SJSA1 (cell line): ENCODE results near the gene MAP3K5. TPM values are rescaled to one million over a fixed set of nuclear protein-coding genes. Genes with fewer than 3 reads are reported as not detected.

ENCODE experiments used
- DNase-seq, 2 experiments: peaks; one replicate each; pipeline ENCODE4 v3.0.0-alpha.2; 2015 to 2020; ENCODE audit warnings: low spot score in 2 of 2, low read depth in 1 of 2
- H3K27ac ChIP-seq: fragments of 250-450 bp; sonication (Bioruptor Pico); 2 replicates; pipeline ENCODE4 v1.5.1; 2020; ENCODE audit warnings: mild to moderate bottlenecking, moderate library complexity
- H3K27me3 ChIP-seq: fragments of 250-450 bp; sonication (Bioruptor Pico); replicated peaks from 2 replicates; pipeline ENCODE4 v1.5.1; 2020; ENCODE audit warnings: mild to moderate bottlenecking, moderate library complexity
- H3K36me3 ChIP-seq: fragments of 250-450 bp; sonication (Bioruptor Pico); 2 replicates; pipeline ENCODE4 v1.5.1; 2020; ENCODE audit warnings: mild to moderate bottlenecking
- H3K4me1 ChIP-seq: fragments of 250-450 bp; sonication (Bioruptor Pico); replicated peaks from 2 replicates; pipeline ENCODE4 v1.6.1; 2021; ENCODE audit warnings: mild to moderate bottlenecking
- H3K4me3 ChIP-seq: fragments of 250-450 bp; sonication (Bioruptor Pico); 2 replicates; pipeline ENCODE4 v1.5.1; 2020; ENCODE audit warnings: mild to moderate bottlenecking
- H3K9me3 ChIP-seq: fragments of 250-450 bp; sonication (Bioruptor Pico); replicated peaks from 2 replicates; pipeline ENCODE4 v1.5.1; 2020; ENCODE audit warnings: mild to moderate bottlenecking
- total RNA-seq: library from RNA; depleted of rRNA; stranded (reverse); fragments of >200 nt; shearing (Covaris generic); gene quantifications from 2 replicates; pipeline ENCODE4 v1.2.3, GENCODE V29; 2014

Gene MAP3K5
- total RNA-seq, 1 experiment from 2014 or later = 10.7 TPM

DNA sequence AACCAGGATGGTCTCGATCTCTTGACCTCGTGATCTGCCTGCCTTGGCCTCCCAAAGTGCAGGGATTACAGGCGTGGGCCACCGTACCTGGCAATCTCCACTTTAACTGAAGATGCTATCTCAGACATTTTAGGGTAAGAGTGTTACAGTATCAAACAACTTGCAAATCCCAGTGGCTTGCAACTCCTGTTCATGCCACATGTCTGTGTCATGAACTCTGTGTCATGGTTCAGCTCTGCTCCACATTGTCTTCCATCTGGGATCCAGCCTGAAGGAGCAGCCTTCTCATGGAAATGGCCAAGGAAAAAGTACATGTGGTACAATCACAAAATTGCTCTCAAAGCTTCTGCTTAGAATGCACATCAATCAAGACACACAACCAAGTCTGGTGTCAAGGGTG, 114.9 kb downstream of the MAP3K5 start:
- H3K27ac ChIP-seq = no peak overlapping the region
- H3K9me3 ChIP-seq = no peaks in the 10 kb centered on the region
- no peaks in the 10 kb centered on the region for H3K27me3 ChIP-seq
- H3K4me3 ChIP-seq = no peak overlapping the region
- H3K36me3 ChIP-seq = no peaks in the 10 kb centered on the region
- H3K4me1 ChIP-seq = no peaks in the 10 kb centered on the region
- no peak for DNase-seq

DNA sequence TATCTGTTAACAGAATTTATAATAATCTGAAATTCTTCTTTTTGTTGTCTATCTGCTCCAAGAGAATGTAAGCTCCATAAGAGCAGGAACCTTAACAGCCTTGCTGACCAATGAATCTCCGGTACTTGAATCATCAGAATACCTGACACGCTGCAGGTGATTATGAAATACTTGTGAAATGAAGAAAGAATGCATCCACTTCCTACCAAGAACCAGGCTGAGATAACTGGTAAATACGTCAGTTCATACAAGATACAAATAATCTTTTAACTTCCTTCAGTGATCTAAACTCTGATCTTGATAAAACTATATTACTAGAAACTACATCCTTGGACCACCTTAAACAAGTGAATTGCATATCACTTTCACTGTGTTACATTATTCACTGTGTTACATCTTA, 116.2 kb downstream of the MAP3K5 start:
- H3K27ac ChIP-seq = no peak overlapping the region
- no peak for DNase-seq
- no peaks in the 10 kb centered on the region for H3K9me3 ChIP-seq
- H3K4me1 ChIP-seq = no peaks in the 10 kb centered on the region
- H3K36me3 ChIP-seq = no peaks in the 10 kb centered on the region
- H3K4me3 ChIP-seq = no peak overlapping the region
- H3K27me3 ChIP-seq = no peaks in the 10 kb centered on the region

- no peaks in the 10 kb centered on the region for H3K27me3 ChIP-seq
- H3K9me3 ChIP-seq = no peaks in the 10 kb centered on the region
- no peaks in the 10 kb centered on the region for H3K36me3 ChIP-seq
- no peak overlapping the region for H3K27ac ChIP-seq
- H3K4me3 ChIP-seq = no peak overlapping the region
- H3K4me1 ChIP-seq = peaks cover 8% of the 10 kb centered on the region
- no peak for DNase-seq
Observed at GRCh38 chr6:136673571-136673970, 118.7 kb downstream of the MAP3K5 start.

- no peaks in the 10 kb centered on the region for H3K9me3 ChIP-seq
Observed at GRCh38 chr6:136672144-136672543, 120.1 kb downstream of the MAP3K5 start.

DNA sequence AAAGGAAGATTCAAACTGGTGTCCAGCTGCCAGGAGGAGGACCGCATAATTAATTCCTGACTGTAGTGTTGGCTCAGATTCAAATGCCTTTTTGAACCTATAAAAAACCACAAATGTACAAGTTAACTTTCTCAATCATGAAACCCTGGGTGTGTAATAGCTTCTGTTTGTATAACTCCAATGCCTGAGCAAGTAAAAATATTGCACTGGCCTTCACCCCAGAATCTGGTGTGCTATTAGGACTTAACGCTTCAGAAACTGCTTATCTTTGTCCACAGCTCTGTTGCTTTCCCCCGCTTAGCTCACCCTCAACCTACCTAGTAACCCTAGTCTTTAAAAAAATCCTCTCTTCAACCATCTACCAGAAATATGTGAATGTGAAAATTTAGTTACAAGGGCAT, 123.0 kb downstream of the MAP3K5 start:
- peak in 1 of 2 experiments; percentile 12 for DNase-seq
- no peak overlapping the region for H3K4me3 ChIP-seq
- H3K36me3 ChIP-seq = no peaks in the 10 kb centered on the region
- peaks cover 8% of the 10 kb centered on the region for H3K4me1 ChIP-seq
- no peaks in the 10 kb centered on the region for H3K27me3 ChIP-seq
- no peaks in the 10 kb centered on the region for H3K9me3 ChIP-seq
- H3K27ac ChIP-seq = no peak overlapping the region

More at GRCh38 chr6:136672144-136672543, 120.1 kb downstream of the MAP3K5 start:
- Histone ChIP-seq H3K4me3 (no peak overlapping the region), H3K4me1 (peaks cover 8% of the 10 kb centered on the region), H3K27me3 (no peaks in the 10 kb centered on the region), H3K27ac (no peak overlapping the region), H3K36me3 (no peaks in the 10 kb centered on the region)
- DNase-seq = no peak

DNA sequence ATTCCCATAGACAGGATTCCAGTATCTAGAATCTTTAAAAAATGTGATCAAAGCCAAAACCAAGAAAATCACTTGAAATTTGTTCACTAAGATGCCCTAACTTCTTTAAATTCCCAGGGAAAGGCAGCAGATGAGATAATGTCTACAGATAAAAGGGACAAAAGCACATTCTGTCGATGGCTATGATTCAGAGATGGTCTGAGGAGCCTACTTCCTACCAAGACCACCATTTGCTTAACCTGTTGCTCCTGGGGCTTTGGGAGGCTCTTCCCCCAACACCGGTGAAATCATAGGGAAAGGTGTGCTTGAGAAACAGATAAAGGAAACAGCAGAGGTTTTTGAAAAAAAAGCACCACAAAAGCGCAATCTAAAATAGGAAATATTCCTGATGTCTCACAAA, 123.7 kb downstream of the MAP3K5 start:
- DNase-seq = no peak
- H3K4me1 ChIP-seq = peaks cover 8% of the 10 kb centered on the region
- no peaks in the 10 kb centered on the region for H3K27me3 ChIP-seq
- H3K9me3 ChIP-seq = no peaks in the 10 kb centered on the region
- H3K27ac ChIP-seq = no peak overlapping the region
- no peaks in the 10 kb centered on the region for H3K36me3 ChIP-seq
- no peak overlapping the region for H3K4me3 ChIP-seq

DNA sequence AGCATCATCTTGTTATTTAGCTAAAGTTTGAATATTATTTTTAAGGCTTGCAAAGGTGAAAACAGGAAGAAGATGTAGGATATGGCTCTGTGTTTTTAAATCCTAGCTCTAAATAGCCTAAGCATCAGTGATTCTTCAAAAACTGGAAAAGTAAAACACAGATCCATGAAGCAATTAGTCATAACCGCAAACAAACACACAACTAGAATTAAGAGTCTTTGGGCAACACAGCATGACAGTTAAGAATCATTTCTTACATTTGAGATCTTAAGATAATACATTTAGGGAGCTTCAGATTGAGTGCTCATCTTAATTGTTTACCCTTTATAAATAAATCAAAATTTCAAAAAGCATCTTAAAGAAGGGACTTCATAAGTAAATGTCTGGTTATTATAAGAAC, 126.2 kb downstream of the MAP3K5 start:
- Histone ChIP-seq H3K36me3 (no peaks in the 10 kb centered on the region), H3K27me3 (no peaks in the 10 kb centered on the region), H3K4me1 (peaks cover 8% of the 10 kb centered on the region), H3K9me3 (no peaks in the 10 kb centered on the region), H3K27ac (no peak overlapping the region), H3K4me3 (no peak overlapping the region)
- DNase-seq = no peak

- Histone ChIP-seq H3K36me3 (no peaks in the 10 kb centered on the region), H3K4me1 (no peaks in the 10 kb centered on the region), H3K4me3 (no peak overlapping the region), H3K9me3 (no peaks in the 10 kb centered on the region), H3K27ac (no peak overlapping the region), H3K27me3 (no peaks in the 10 kb centered on the region)
- no peak for DNase-seq
Observed at GRCh38 chr6:136662347-136663237, 129.7 kb downstream of the MAP3K5 start.

GRCh38 chr6:136660727-136661126, 131.6 kb downstream of the MAP3K5 start:
- Histone ChIP-seq H3K27me3 (no peaks in the 10 kb centered on the region), H3K4me1 (no peaks in the 10 kb centered on the region), H3K4me3 (no peak overlapping the region), H3K9me3 (no peaks in the 10 kb centered on the region), H3K36me3 (no peaks in the 10 kb centered on the region), H3K27ac (no peak overlapping the region)
- no peak for DNase-seq

GRCh38 chr6:136659991-136660499, 132.2 kb downstream of the MAP3K5 start:
- H3K36me3 ChIP-seq = no peaks in the 10 kb centered on the region
- H3K27me3 ChIP-seq = no peaks in the 10 kb centered on the region
- H3K4me1 ChIP-seq = no peaks in the 10 kb centered on the region
- no peak for DNase-seq
- no peak overlapping the region for H3K4me3 ChIP-seq
- no peaks in the 10 kb centered on the region for H3K9me3 ChIP-seq
- H3K27ac ChIP-seq = no peak overlapping the region

- no peak for DNase-seq
- H3K9me3 ChIP-seq = no peaks in the 10 kb centered on the region
- no peak overlapping the region for H3K27ac ChIP-seq
- no peaks in the 10 kb centered on the region for H3K36me3 ChIP-seq
- H3K4me1 ChIP-seq = no peaks in the 10 kb centered on the region
- H3K4me3 ChIP-seq = no peak overlapping the region
- no peaks in the 10 kb centered on the region for H3K27me3 ChIP-seq
Observed at GRCh38 chr6:136658711-136659110, 133.6 kb downstream of the MAP3K5 start.

DNA sequence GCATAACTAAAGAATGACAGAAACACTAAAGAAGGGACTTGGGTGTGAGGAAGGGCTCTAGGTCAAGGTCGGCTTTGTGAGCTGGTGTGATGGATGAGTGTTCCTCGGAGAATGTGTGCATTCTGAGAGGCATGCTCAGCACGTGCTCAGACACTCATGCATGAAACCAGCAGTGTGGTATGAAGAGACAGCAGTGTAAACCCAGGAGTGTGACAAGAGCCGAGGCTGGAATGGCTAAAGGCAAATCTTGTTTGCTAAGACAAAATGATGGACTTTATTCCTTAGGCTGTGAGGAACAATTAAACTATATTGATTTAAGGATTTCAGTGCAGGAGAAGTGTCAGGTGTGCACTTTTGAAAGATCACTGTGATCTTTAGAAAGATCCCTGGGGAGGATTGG, 134.6 kb downstream of the MAP3K5 start:
- no peak for DNase-seq
- H3K4me3 ChIP-seq = no peak overlapping the region
- H3K27ac ChIP-seq = no peak overlapping the region
- H3K36me3 ChIP-seq = no peaks in the 10 kb centered on the region
- H3K27me3 ChIP-seq = no peaks in the 10 kb centered on the region
- H3K9me3 ChIP-seq = no peaks in the 10 kb centered on the region
- no peaks in the 10 kb centered on the region for H3K4me1 ChIP-seq

- Histone ChIP-seq H3K27me3 (no peaks in the 10 kb centered on the region), H3K36me3 (no peaks in the 10 kb centered on the region), H3K4me3 (no peak overlapping the region), H3K4me1 (no peaks in the 10 kb centered on the region), H3K27ac (no peak overlapping the region), H3K9me3 (no peaks in the 10 kb centered on the region)
- DNase-seq = no peak
Observed at GRCh38 chr6:136656121-136656520, 136.2 kb downstream of the MAP3K5 start.

DNA sequence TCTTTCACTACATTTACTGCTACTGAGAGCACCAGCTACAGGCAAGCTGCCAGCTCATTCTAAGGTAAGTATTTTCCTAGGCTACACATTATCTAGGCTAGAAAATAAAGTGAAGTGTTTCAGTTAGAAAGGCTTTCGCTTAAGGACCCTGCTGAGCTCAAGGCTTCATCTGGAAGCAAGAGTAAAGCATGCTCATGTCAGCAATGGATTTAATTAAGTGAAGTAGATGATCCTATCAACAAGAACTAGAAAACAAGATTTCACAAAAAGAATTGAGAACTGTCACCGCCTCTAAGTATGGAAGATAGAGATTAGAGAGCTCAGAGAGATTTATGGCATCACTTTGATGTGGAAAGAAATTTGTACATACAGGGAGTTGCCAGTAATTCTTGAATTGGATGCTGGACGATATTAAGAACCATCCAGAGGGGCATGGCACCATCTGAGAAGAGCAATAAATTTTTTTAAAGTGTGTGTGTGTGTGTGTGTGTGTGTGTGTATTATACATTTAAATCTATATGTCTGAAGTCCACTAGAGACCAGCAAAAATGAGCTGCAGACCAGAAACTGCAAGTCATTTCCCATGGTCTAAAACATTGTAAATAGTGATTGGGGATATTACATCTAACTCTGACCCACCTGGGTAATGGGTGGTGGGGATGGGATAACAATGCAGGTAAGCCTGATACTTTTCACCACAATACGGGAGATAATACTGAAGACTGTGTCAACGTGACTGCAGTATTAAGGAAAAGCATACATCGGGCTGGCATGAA, 136.8 kb downstream of the MAP3K5 start:
- Histone ChIP-seq H3K9me3 (no peaks in the 10 kb centered on the region), H3K27me3 (no peaks in the 10 kb centered on the region), H3K4me1 (no peaks in the 10 kb centered on the region), H3K36me3 (no peaks in the 10 kb centered on the region), H3K4me3 (no peak overlapping the region), H3K27ac (no peak overlapping the region)
- no peak for DNase-seq
